Activated T-cell treated with anti-CD3 and anti-CD28 coated beads, Interleukin-2, amount 50 U/mL, for 4 hours (primary cell): ENCODE data around the gene SLC7A1. TPM values are rescaled to one million over a fixed set of nuclear protein-coding genes. Genes with fewer than 3 reads are reported as not detected.

Experiments used
- ATAC-seq, 2 donors: fragments of 200-7000 bp; cut with Tn5 transposase; one replicate each; pipeline ENCODE4 v1.10.0; 2021
- DNase-seq: peaks from one replicate; pipeline ENCODE4 v3.0.0-alpha.2; 2020
- H3K27me3 Mint-ChIP-seq: one replicate; pipeline ENCODE4 v1.8.0; 2021; ENCODE audit warnings: low read depth, mixed read lengths
- H3K36me3 Mint-ChIP-seq: one replicate; pipeline ENCODE4 v1.8.0; 2022; ENCODE audit warnings: mixed read lengths; ENCODE audit not compliant: insufficient read depth
- H3K4me1 Mint-ChIP-seq: one replicate; pipeline ENCODE4 v1.8.0; 2021; ENCODE audit warnings: low read depth, mixed read lengths
- H3K4me3 Mint-ChIP-seq: one replicate; pipeline ENCODE4 v1.8.0; 2021; ENCODE audit warnings: mild to moderate bottlenecking, moderate library complexity, mixed read lengths
- H3K9me3 Mint-ChIP-seq: one replicate; pipeline ENCODE4 v1.8.0; 2021; ENCODE audit warnings: mixed read lengths
- total RNA-seq, 3 donors: library from RNA; stranded (reverse); gene quantifications; one replicate each; pipeline ENCODE4 v1.2.1, GENCODE V29; 2021

The SLC7A1 gene
- total RNA-seq, 3 donors from 2014 or later, result 173 to 216 (median 180) TPM

DNA sequence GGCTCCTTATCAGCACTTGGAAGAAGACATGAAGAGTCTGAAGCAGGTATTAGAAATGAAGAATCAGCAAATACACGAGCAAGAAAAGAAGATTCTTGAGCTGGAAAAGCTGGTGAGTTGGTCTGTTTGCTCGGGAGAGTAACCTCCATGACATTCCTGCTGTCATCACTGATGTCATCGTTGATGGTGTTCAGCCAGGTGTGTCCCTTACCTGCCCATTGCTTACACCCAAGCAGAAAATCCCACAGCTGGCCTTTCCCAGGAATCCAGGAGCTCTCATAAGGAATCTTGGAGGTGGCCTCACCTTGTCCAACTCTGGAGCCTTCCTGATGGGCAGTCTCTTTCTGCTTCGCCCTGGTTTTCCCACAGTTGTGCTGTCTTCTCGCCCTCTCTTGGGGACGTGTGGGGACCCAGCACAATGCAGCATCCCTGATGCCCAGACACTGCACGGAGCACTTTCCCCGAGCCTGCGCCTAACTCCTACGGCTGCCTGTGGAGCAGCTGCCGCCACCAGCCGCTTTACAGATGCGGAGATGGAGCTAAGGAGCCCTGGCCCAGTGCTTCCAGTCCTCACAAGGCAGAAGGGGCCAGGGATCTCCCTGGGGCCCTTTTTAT lies 97.0 kb downstream of the SLC7A1 start:
- H3K9me3 Mint-ChIP-seq, result no peaks in the 10 kb centered on the region
- ATAC-seq (no peak), DNase-seq (no peak)
- peaks cover 8% of the 10 kb centered on the region for H3K4me1 Mint-ChIP-seq
- peaks cover 33% of the 10 kb centered on the region for H3K27me3 Mint-ChIP-seq
- no peaks in the 10 kb centered on the region for H3K36me3 Mint-ChIP-seq
- H3K4me3 Mint-ChIP-seq, result no peak overlapping the region

DNA sequence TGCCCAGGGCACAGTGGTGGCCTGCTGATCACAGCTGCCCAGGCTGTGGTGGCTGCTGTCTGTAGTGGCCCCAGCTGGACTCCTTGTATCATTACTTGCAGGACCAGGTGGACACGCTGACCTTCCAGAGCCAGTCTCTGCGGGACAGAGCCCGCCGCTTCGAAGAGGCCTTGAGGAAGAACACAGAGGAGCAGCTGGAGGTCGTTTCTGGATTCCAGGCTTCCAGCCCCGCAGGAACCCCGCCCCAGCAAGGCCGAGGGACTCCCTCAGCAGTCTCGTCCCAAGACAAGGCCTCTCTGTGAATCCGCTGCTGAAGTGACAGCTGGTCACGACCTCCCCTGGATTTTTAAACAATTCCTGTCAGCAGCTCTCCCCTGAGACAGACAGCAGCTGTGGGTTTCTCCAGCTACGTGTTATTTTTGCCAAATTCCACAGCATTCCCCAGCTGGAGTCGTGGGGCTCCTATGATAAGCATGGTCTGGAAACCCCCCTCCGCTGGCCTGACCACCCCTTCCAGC lies 98.3 kb downstream of the SLC7A1 start:
- H3K9me3 Mint-ChIP-seq, result no peaks in the 10 kb centered on the region

DNA sequence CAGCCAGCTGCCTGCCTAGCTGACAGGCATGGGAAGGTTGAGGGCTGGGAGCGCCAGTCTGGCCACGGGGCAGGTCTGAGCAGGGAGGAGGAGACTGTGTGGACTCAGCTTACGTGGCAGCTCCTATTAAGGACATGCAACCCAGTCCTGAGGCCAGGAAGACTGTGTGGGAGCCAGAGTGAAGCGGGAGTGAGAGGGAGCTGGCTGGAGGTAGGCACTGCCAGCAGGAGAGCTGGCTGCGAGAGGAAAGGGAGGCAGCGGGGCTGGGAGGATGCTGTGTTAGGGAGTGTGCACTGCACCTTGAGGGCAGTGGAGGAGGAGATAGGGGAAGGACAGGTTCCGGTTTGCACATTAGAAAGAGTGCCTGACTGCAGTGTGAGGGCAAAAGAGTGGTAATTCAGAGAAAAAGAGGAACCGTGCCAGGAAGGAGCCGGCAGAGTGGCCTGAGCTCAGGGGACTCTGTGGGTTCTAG lies 99.2 kb downstream of the SLC7A1 start:
- H3K4me3 Mint-ChIP-seq, result no peak overlapping the region
- no peak for DNase-seq
- peaks cover 31% of the 10 kb centered on the region for H3K27me3 Mint-ChIP-seq
- H3K4me1 Mint-ChIP-seq, result peaks cover 8% of the 10 kb centered on the region
- ATAC-seq, result peak in 1 of 2 donors; percentile 26
- no peaks in the 10 kb centered on the region for H3K36me3 Mint-ChIP-seq
- no peaks in the 10 kb centered on the region for H3K9me3 Mint-ChIP-seq

More for the DNA sequence above, 98.3 kb downstream of the SLC7A1 start:
- no peak for ATAC-seq
- H3K4me3 Mint-ChIP-seq, result no peak overlapping the region
- H3K36me3 Mint-ChIP-seq, result no peaks in the 10 kb centered on the region
- peaks cover 8% of the 10 kb centered on the region for H3K4me1 Mint-ChIP-seq
- H3K27me3 Mint-ChIP-seq, result peaks cover 33% of the 10 kb centered on the region
- no peak for DNase-seq

DNA sequence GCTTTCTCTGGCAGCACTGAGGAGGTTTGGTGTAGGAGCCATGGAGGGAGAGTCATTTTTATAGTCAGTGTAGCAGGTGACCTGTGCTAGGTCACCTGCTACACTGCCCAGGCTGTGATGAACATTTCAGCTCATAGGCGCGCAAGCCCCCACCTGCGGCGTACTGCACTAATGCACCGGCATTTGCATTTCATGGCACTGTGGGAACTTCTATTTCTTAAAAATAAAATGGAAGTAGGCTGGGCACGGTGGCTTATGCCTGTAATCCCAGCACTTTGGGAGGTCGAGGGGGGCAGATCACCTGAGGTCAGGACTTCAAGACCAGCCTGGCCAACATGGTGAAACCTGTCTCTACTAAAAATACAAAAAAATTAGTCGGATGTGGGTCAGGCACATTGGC lies 101.0 kb downstream of the SLC7A1 start:
- no peak for DNase-seq
- Mint-ChIP-seq H3K9me3 (no peaks in the 10 kb centered on the region), H3K36me3 (no peaks in the 10 kb centered on the region), H3K4me1 (peaks cover 8% of the 10 kb centered on the region), H3K27me3 (peaks cover 30% of the 10 kb centered on the region), H3K4me3 (no peak overlapping the region)
- no peak for ATAC-seq

DNA sequence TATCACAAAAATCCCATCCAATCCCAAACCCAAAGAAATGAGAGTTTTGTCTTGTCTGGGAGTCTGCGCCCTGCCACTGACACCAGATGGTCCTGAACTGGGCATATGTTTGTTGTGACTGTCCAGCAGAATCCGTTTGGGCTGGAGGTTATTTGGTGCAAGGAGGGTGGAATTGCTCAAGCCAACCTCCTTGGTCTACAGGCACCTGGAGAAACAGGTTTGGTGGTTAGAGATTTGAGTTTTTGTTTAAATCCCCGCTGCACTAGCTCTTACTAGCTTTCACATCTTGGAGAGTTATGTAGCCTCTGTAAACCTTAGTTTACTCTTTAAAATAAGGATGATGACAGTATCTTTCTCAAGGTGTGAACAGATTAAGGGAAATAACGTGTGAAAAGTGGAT lies 101.7 kb downstream of the SLC7A1 start:
- no peak for DNase-seq
- Mint-ChIP-seq H3K4me1 (peaks cover 8% of the 10 kb centered on the region), H3K27me3 (peaks cover 28% of the 10 kb centered on the region), H3K9me3 (no peaks in the 10 kb centered on the region), H3K36me3 (no peaks in the 10 kb centered on the region), H3K4me3 (no peak overlapping the region)
- no peak for ATAC-seq

DNA sequence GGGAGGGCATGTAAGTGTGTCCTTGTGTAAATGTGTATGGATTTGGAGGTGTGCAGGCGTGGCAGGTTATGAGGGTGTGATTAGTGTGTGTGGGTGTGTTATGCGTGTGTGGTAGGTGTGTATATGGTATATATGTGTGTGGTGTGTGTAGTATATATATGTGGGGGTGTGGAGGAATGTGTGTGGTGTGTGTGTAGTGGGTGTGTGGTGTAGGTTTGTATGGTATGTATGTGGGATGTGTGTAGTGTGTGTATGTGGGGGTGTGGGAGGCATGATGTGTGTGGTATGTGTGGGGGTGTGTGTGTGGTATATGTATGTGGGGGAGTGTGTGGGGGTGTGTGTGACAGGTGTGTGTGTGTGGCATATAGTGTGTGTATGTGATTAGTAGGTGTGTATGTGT lies 104.2 kb downstream of the SLC7A1 start:
- H3K27me3 Mint-ChIP-seq, result peaks cover 26% of the 10 kb centered on the region
- H3K4me1 Mint-ChIP-seq, result peaks cover 4% of the 10 kb centered on the region
- DNase-seq (no peak), ATAC-seq (no peak)
- no peaks in the 10 kb centered on the region for H3K9me3 Mint-ChIP-seq
- no peaks in the 10 kb centered on the region for H3K36me3 Mint-ChIP-seq
- H3K4me3 Mint-ChIP-seq, result no peak overlapping the region

DNA sequence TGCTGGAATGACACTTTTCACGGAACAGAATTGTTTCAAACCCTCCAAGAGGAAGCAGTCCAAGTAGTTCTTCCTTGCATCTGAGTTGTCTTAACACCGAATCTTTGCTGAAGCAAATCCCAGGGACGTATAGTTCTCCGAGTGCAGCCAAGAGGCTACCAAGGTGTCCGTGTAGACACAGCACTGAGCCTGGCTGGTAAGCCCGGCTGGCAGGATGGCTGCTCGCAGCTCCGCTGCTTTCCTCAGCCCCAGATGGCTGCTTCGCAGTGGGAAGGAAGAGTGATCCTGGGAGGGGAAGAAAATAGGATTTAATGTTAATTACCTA lies 105.0 kb downstream of the SLC7A1 start:
- ATAC-seq (no peak), DNase-seq (no peak)
- H3K36me3 Mint-ChIP-seq, result no peaks in the 10 kb centered on the region

DNA sequence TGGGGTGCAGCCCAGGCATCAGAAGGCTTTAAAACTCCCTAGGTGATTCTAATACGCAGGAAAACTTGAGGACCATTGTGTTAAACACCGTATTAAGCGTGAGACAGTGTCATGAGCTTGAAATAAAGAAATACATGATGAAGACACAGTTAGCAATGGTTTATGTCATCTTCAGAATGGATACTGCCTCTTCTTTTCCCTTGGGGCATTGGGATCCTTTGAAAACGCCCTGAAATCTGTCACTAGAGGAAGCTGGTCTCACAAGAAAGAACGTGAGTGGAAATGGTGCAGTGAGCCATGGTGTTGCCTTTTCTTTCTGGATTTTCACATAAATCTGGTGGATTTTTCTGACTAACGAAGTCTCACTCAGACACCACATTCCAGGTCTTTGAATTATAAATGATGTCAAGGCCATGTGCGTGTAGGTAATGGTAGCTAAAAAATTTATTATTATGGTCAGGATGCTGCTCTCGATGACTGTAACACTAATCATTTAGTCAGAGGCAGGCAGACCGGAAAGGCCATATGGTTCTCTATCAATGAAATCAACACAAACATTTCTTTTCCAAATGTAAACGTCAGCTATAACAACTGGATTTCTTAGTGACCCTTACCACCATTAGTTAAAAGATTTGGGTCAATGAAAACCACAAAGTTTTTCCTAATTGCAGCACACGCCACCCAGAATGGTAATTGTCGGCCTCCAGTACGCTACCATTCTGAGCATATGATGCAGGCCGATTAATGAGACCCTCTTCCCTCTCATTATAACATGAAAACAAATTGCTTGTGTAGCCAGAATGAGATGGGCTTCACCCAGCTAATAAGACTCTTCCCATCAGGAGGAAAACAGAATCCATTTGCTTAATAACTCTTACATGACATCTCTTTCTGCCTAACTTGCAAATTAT lies 105.6 kb downstream of the SLC7A1 start:
- Mint-ChIP-seq H3K4me1 (no peaks in the 10 kb centered on the region), H3K4me3 (no peak overlapping the region), H3K27me3 (peaks cover 16% of the 10 kb centered on the region), H3K9me3 (no peaks in the 10 kb centered on the region), H3K36me3 (no peaks in the 10 kb centered on the region)
- DNase-seq, result no peak
- ATAC-seq, result no peak

More for the DNA sequence above, 105.0 kb downstream of the SLC7A1 start:
- Mint-ChIP-seq H3K4me3 (no peak overlapping the region), H3K4me1 (no peaks in the 10 kb centered on the region), H3K27me3 (peaks cover 18% of the 10 kb centered on the region), H3K9me3 (no peaks in the 10 kb centered on the region)

DNA sequence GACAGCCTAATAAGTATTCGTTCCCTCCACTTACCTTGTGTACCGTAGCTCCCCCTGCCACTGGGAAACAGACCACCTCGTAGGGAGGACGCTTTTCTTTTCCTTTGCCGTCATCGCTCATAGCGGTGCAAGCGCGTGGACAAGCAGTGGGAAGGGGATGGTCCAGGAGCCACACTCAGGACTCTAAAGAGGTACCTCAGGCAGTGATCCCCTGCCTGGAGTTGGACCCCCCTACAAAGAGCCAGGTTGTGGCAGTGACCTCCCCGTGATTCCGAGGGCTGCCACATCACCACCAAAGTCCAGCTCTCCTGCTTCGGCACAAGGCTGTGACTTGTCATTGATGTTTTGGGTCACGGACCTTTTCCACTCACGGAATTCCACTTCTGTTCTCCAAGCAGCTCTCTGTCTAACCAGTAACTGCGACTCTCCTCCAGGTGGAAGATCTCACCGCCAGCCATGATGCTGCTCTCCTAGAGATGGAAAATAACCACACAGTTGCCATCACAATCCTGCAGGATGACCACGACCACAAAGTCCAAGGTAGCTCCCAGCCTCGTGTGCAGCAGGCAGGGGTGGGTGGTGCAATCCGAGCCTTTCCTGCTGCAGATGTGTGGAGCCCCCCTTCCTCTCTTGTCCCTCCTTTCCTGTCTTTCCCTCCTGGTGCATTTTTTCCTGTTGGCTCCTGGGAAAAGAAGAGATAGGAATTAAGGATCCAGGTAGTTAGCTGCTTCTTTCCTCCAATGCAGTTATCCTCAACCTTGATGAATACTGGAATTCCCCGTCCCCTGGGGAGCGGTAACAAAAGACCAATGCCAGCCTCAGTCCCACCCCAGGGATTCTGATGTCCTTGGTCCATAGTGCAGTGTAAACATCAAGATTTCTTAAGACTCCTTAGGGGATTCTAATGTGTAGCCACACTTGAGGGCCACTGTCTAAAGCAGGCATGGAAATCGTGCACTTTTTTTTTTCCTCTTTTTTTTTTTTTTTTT lies 107.7 kb downstream of the SLC7A1 start:
- Mint-ChIP-seq H3K27me3 (peaks cover 10% of the 10 kb centered on the region), H3K36me3 (no peaks in the 10 kb centered on the region), H3K4me1 (no peaks in the 10 kb centered on the region), H3K9me3 (no peaks in the 10 kb centered on the region), H3K4me3 (no peak overlapping the region)
- DNase-seq (no peak), ATAC-seq (no peak)

DNA sequence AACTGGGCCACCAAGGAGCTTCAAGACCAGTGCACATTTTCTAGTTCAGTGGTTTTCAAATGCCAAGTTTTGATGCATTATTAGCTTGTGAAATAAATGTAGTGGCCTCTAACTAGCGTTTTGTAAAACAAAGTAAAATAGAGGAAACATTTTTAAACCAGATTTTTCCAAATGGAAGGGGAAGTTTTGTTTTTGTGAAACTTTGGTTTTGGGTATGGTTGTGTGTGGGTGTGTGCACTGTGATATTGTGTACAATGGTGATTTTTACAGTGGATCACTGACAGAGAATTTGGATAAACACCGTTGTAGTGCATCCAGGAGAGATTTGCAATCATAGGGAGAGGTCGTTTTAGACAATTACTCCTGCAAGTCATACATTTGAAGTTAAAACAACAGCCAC lies 108.9 kb downstream of the SLC7A1 start:
- no peak for DNase-seq
- no peaks in the 10 kb centered on the region for H3K36me3 Mint-ChIP-seq
- no peak for ATAC-seq
- no peaks in the 10 kb centered on the region for H3K9me3 Mint-ChIP-seq
- no peak overlapping the region for H3K4me3 Mint-ChIP-seq
- H3K4me1 Mint-ChIP-seq, result no peaks in the 10 kb centered on the region
- H3K27me3 Mint-ChIP-seq, result peaks cover 10% of the 10 kb centered on the region

DNA sequence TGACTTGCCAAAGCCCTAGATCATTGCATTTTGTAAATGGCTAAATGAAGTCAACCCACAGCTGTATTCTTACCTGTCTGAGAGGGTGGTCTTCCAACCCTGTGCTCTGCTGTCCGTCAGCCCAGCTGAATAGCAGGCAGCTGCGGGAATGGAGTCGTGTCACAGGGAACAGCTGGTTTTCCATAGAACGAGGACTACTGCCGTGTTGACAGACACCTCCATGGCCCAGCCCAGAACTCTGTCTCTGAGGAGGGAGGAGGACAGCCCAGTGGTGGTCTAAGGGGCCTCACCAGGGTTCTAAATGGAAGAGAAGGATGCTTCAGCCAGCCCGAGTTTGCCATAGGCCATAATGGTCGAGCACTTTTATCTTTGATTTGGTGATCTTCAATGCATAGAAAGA lies 110.7 kb downstream of the SLC7A1 start:
- Mint-ChIP-seq H3K4me1 (no peaks in the 10 kb centered on the region), H3K9me3 (no peaks in the 10 kb centered on the region), H3K27me3 (peaks cover 10% of the 10 kb centered on the region), H3K36me3 (no peaks in the 10 kb centered on the region), H3K4me3 (no peak overlapping the region)
- DNase-seq (no peak), ATAC-seq (no peak)

DNA sequence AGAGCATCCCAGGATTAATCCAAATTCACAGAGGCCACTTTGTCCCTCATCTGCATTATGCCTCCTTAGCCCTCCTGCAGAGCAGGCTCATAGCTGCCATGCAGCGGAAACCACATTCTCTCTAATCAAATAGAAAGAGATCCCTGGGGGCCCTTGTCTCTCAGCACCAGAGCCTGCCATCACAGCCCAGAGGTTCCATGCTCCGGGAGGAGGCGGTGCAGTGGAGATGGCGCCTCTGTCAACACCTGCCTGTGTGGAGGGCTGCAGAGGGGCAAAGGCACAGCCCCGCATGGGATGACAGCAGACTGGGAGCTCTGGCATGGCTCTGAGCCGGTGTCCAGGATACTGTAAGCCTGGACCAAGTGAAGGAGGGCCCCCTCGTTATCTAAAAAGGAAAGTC lies 111.3 kb downstream of the SLC7A1 start:
- H3K9me3 Mint-ChIP-seq, result no peaks in the 10 kb centered on the region
- H3K27me3 Mint-ChIP-seq, result peaks cover 11% of the 10 kb centered on the region
- no peaks in the 10 kb centered on the region for H3K4me1 Mint-ChIP-seq
- no peak overlapping the region for H3K4me3 Mint-ChIP-seq
- H3K36me3 Mint-ChIP-seq, result no peaks in the 10 kb centered on the region
- ATAC-seq (no peak), DNase-seq (no peak)

DNA sequence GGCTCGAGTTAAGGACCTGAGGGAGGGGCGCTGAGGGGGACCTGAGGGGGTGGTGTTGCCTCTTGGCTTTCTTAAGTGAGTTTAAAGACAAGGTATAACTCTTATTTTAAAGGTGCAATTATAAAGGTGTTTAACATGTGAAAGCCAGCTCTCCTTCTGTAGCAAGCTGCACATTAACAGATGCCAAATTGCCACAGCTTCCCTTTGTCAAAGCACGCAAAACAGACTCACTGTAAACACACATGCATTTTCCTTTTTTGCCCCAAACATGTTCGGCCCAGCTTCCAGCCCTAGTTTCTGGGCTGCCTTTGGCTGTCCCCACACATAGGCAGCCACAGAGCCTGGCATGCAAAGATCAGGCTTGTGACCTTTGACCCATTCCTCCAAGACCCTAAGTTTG lies 111.9 kb downstream of the SLC7A1 start:
- Mint-ChIP-seq H3K27me3 (peaks cover 11% of the 10 kb centered on the region), H3K4me3 (no peak overlapping the region), H3K36me3 (no peaks in the 10 kb centered on the region), H3K9me3 (no peaks in the 10 kb centered on the region), H3K4me1 (no peaks in the 10 kb centered on the region)
- ATAC-seq (no peak), DNase-seq (no peak)

DNA sequence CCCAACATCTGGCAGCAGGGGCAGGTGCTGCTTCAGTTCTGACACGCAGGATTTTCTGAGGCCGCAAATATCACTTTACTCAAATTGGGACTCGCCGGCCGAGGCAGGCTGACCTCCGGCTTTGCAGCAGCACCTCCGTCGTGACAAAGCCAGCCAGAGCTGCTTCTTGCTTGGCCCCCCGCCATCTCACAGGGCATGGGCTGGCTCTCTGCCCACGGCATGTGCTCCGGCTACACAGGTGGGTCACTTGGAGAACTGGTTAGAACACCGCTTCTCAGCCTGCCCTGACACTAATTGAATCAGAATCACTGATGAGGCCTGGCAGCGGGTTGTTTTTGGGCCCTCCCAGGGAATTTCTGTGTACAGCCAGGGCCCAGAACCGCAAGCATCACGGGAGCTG lies 112.3 kb downstream of the SLC7A1 start:
- Mint-ChIP-seq H3K4me3 (no peak overlapping the region), H3K36me3 (no peaks in the 10 kb centered on the region), H3K9me3 (no peaks in the 10 kb centered on the region), H3K27me3 (peaks cover 11% of the 10 kb centered on the region), H3K4me1 (no peaks in the 10 kb centered on the region)
- DNase-seq (no peak), ATAC-seq (no peak)
